Hepatocyte (in vitro differentiated cells): ENCODE measurements around the gene OR2T27.

Experiments
- CTCF ChIP-seq: fragments of 200-600 bp; sonication (generic); IDR thresholded peaks from 2 replicates; pipeline ENCODE4 v1.5.1; 2016; ENCODE audit warnings: antibody characterized with exemption, mild to moderate bottlenecking; ENCODE audit not compliant: poor library complexity
- EZH2 ChIP-seq: fragments of 200-600 bp; sonication (generic); IDR thresholded peaks from 2 replicates; pipeline ENCODE4 v1.6.1; 2016; ENCODE audit warnings: antibody characterized with exemption, mild to moderate bottlenecking, borderline replicate concordance
- EZH2phosphoT487 ChIP-seq: fragments of 200-600 bp; sonication (generic); IDR thresholded peaks from one replicate; pipeline ENCODE4 v1.6.1; 2018; ENCODE audit warnings: antibody characterized with exemption, mild to moderate bottlenecking, low read depth, moderate library complexity; ENCODE audit not compliant: unreplicated experiment, severe bottlenecking

- TF ChIP-seq CTCF (no peak), EZH2 (no peak), EZH2phosphoT487 (no peak)
Measured at GRCh38 chr1:248625166-248625565, 30.2 kb downstream of the OR2T27 start.
